ENCODE results near the gene ELFN2. TPM values are rescaled to one million over a fixed set of nuclear protein-coding genes. Genes with fewer than 3 reads are reported as not detected.
A peak's percentile ranks its signal among the peaks of the same experiment; 100 is the strongest.

The ELFN2 gene
- total RNA-seq, 1 donor from 2014 or later: 0.23 TPM

DNA sequence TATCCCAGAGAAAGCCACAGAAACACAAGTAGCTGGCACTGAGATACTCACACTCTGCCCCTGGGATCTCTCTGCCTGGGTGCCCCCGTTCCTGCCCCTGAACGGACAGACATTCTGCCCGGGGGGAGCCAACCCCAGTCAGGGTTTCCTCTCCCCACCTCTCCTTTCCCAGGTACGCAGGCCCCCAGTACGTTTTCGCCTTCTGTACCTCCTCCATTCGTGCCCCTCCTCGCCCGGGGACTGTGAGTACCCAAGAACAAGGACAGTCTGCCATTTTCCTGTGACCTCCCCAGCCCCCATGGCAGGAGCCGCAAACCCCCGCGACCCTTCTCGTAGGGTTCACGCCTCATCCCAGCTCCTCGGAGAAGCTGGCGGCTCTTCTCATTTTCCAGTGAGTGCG is 29.1 kb upstream of the ELFN2 start:
- ATAC-seq: no peak
- no peak for DNase-seq (ENCODE audit: low spot score)

DNA sequence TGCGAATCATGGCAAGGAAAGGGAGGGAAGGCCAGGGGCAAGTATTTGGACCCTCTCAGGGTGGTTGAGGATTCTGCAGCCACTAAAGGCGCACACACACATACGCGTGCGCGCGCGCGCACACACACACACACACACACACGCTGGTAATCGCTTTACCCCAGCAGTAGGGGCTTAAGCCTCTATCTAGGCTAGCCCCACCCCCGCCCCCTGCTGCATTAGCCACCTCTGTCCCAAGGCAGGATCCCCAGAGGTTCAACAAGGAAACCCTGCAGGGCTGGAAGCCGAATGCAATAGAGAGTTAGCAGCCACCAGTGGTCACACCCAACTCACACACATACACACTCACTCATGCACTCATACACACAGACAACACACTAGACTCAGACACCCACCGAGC is 28.6 kb upstream of the ELFN2 start:
- no peak for DNase-seq (ENCODE audit: low spot score)
- ATAC-seq: no peak

DNA sequence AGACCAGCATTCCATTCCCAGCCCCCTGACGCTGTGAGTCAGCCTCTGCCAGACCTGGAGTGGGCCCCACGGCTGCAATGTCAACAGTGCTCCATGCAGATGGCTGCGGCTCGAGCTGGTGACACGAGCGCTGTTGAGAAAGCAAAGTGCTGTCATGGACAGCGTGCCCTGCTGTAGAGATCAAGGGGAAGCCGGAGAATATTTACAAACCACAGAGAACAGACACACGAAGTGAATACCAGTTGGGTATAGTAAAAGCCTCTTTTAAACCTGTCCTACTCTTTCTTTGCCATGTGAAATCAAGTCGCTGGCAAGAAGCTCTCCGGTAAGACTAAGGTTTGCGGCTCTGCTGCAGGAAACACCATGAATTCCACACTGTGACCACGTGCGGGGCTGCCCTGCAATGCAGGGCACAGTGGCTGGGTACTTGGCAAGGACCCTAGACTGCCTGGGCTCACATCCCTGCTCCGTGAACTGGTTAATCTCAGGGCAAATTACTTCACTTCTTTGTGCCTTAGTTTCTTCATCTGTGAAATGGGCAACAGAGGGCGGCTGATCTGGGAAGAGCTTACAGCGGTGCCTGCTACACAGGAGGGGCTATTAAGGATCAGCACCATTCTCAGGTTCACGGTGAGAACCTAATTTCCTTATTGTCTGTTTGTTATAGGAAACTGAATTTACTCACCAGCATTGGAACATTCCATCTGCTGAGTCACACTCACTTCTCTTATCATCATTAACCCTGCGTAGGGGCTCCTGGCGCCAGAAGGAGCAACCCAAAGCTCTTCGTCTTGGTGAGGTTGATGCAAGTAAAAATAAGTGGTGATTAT is 27.8 kb upstream of the ELFN2 start:
- DNase-seq (ENCODE audit: low spot score) (peak; percentile 60), ATAC-seq (peak; percentile 60)

DNA sequence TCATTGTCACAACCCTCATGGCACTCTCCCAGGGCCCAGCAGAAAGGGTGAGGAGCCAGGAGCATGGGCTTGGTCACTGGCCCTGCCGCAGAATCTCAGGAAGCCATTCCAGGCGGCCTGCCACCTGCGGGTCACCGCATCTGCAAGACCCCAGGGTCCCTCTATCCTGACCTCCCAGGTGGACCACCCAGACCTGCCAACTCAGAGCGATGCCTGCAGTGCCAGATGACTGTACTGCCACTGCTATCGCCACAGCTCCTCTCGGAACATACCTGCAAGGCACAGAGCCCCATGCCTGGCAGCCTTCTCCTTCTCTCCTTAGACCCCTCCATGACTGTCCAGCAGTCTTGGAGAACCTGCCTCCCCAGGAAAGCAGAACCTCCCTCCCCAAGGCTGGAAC is 26.4 kb upstream of the ELFN2 start:
- ATAC-seq (no peak), DNase-seq (ENCODE audit: low spot score) (no peak)

DNA sequence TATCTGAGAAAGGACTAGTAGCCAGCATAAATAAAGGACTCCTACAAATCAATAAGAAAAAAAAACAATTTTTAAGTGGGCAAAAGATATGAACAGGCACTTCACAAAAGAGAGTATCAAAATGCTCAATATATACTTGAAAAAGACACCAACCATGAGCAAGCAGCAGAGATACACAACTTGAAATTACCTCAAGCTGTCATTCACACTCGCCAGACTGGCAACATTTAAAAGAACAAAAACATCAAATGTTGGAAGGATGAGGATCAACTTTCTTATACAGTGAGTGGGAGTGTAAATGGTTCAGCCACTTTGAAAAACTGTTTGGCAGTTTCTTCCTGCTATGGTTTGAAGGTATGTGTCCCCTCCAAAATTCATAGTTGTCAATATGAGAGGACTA is 23.9 kb upstream of the ELFN2 start:
- DNase-seq (ENCODE audit: low spot score) (no peak), ATAC-seq (no peak)

DNA sequence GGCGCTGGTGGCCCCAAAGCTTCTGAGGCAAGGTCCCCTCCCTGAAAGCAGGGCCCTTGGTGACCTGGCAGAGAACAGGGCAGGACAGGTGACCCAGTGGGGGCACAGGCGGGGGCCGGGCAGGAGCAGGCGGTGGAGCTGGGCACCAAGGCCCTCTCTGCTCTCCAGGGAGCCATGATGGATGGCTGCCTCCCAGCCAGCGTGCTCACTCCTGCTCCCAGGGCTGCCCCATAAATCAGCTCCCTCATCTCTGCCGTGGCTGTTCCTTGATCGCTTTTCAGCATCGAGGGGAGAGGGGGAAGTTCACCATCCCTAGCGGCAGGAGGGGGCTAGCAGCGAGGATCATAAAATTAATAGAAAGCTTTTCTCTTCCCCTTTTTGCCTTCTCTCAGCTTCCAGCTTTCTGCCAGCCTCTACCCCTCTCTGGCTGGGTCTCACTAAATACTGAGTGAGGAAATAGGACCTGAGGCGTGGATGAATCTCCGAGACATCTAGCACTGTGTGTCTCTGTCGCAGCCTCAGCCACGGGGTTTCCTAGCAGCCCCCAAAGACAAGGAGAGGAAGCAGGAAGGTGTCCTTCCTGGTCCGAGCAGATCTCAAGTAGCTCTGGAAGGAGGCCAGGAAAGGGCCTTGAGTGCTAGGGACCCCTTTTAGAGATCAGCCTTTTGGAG is 22.2 kb upstream of the ELFN2 start:
- ATAC-seq (no peak), DNase-seq (ENCODE audit: low spot score) (no peak)

DNA sequence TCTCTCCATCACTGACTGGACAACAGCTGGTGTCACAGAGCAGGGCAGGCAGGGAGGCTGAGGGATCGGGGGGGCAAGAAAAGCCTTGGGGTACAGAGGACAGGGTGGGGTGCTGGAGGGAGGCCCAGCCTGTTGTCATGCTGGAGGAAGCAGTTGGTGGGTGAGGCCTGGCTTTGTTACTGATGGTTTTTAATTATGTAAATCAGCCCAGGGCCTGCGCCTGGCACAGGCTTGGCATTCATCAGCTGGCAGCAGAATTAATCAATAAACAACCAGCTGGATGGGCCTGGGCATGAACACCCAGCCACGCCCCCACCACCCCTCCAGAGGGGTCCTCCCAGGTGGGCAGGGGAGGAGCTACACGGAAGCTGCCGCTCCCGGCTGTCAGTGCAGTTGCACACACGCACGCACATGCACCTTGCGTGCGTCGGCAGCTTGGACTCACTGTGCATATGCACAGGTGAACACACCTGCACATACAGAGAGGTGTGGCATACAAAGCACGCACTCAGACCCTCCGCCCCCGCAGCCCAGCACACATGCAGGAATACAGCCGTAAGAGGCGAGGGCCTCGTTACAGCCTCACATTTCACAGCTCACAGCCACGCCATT is 21.3 kb upstream of the ELFN2 start:
- ATAC-seq (no peak), DNase-seq (ENCODE audit: low spot score) (no peak)

DNA sequence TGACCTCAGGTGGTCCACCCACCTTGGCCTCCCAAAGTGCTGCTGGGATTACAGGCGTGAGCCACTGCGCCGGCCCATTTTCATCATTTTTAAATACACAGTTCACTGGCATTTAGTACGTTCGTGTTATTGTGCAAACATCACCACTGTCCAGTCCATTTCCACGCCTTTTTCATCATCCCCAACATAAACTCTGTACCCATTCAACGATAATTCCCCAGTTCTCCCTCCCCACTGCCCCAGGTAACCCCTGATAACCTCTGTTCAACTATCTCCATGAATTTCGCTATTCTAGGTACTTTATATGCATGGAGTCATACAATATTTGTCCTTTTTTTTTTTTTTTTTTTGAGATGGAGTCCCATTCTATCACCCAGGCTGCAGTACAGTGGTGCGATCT is 18.2 kb upstream of the ELFN2 start:
- ATAC-seq (peak; percentile 51), DNase-seq (ENCODE audit: low spot score) (no peak)

DNA sequence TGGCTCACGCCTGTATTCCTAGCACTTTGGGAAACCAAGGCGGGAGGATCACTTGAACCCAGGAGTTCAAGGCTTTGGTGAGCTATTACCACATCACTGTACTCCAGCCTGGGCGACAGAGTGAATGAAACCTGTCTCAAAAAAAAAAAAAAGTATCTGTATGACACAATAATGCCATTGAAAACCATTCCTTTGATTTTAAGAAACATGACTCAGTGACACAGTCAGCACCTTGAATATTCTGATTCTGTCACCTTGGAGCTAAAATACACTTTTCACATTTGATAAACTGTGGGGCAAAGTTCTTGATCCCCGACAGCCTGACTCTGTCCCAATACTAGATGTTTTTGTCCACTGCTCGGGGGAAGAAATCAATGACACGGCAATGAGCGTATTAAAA is 16.7 kb upstream of the ELFN2 start:
- DNase-seq (ENCODE audit: low spot score): no peak
- peak; percentile 50 for ATAC-seq

DNA sequence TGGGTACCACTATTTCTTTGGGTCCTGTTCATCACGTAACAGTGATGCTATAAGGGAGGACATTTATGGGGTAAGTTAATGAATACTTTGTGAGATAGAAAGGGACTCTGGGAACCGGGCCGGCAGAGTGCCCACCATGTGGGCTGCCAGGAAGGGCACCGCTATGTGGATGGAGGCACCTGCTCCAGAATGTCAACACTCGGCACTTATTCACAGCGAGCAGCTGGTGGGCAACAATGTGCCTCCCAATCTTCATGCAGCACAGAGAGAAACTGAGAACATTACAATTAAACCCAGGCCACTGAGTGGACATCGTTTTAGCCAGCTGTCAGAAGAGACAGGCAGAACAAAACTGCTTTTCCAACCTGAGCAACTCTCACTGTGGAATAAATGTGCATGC is 15.8 kb upstream of the ELFN2 start:
- DNase-seq (ENCODE audit: low spot score) (no peak), ATAC-seq (no peak)

DNA sequence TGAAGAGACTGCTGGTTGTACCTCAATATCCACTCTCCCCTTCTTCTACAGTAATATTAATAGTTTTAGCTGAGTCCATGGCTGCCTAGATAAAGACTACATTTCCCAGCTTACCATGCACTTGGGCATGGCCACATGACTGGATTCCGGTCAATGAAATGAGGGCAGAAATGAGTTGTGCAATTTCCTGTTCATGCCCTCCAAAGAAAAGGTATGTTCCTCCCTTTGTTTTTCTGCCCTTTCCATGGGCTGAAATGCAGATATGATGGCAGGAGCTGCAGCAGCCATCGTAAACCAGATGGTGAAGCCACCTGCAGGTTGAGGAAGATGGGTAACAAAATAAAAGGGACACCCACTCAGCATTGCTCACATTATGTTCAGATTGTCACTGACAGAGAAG is 15.3 kb upstream of the ELFN2 start:
- ATAC-seq (peak; percentile 69), DNase-seq (ENCODE audit: low spot score) (no peak)

DNA sequence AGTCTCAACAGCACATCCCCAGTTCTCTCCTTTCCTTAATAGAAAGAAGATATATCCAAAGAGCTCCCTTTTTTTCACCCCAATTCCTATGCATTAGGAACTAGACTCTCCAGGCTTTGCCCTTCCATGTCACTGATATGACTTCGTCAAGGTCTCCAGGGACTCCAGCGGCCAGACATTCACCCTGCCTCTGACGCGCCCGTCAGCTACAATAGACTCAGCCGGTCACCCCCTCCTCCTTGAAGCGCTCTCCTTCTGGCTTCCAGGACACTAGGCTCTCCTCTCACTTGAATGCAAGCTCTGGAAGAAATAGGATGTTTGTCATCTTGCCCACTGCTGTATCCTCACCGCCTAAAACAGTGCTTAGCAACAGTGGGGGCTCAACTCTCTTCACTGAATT is 14.9 kb upstream of the ELFN2 start:
- ATAC-seq (no peak), DNase-seq (ENCODE audit: low spot score) (no peak)

DNA sequence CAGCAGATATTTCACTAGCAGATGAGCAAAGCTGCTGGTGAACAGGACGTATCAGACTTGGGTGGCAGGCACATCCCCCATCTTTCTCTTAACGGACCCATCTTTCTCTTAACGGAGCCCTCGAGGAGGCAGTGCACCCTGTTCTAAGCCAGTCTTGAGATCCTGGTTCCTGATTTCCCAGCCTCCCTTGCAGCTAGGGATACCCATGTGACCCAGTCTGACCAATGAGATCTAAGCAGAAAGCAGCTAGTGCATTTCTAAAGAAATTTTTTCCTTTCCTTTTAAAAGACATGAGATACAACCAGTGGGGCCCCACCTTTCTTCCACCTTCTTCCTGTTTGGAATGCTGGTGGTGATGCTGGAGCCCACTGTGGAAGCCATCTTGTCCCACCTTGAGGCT is 13.6 kb upstream of the ELFN2 start:
- ATAC-seq (no peak), DNase-seq (ENCODE audit: low spot score) (no peak)

DNA sequence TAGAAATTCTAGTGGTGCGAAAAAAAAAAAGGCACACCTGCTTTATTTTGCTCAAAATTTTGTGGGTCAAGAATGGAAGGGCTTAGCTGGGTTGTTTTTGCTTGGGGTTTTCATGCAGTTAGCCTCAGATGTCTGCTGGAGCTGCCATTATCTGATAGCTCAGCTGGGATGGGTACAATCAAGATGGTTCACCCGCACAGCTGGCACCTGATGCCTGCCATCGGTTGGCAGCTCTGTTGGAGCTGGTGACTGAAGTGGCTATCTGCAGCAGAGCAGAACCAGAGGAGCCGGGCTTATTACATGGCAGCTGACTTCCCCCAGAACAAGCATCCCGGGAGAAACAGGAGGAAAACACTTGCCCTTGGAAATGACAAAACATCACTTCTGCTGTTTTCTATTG is 12.1 kb upstream of the ELFN2 start:
- DNase-seq (ENCODE audit: low spot score) (no peak), ATAC-seq (no peak)

DNA sequence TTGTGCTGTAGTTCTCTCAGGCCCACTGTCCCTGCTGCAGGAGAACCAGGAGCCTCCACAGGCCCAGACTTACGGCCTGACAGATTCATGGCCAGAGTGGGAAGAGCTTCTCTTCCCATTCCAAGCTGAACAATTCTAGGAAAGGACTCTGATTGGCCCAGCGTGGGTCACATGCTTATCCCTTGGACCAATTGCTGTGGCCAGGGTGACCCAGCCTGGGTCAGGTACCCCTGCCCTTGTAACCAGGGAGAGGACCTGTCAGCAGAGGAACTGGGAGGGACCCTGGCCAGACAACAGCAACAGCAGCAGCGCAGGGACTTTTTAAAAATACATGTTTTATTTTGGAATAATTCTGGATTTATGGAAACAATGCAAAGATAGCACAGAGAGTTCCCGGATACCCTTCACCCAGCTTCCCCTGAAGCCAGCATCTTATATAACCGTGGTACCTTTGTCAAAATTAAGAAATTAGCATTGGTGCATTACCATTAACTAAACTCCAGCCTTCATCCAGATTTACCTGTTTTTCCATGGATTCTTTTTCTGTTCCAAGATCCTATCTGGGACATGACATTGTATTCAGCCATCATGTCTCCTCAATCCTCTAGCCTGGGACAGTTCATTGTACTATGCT is 8.8 kb upstream of the ELFN2 start:
- DNase-seq (ENCODE audit: low spot score) (no peak), ATAC-seq (no peak)

DNA sequence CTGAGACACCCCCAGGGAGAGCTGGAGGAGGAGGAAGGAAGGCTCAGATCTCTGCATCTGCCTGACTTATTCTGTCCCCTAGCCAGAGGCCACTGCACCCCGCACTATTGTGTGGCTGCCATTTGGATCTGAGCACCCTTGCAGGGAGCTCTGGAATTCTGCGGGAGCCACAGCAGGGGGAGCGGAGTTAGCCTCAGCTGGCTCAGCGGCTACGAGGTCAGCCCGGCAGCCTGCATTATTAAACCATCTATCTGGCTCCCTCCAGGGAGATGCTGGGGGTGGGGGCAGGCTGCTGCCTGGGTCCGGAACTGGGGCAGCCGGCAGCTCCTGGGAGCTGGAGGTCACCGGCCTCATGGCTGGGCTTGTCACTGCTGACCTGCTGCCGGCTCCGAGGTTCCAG is 6.5 kb upstream of the ELFN2 start:
- no peak for DNase-seq (ENCODE audit: low spot score)
- peak; percentile 45 for ATAC-seq

DNA sequence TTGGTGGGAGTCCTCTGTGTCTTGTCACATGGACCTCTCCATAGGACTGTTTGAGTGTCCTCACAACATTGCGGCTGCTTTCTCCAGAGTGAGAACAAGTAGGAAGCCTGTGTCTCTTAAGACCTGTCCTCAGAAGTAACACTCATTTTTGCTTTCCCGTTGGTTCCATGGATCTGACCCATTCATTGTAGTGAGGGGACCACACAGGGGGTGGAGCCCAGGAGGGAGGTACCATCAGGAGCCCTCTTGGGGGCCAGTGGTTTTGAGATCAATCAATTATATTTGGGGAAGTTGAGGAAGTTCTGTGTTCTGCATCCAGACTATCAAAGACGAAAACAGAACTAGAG is 5.4 kb upstream of the ELFN2 start:
- DNase-seq (ENCODE audit: low spot score) (no peak), ATAC-seq (no peak)

DNA sequence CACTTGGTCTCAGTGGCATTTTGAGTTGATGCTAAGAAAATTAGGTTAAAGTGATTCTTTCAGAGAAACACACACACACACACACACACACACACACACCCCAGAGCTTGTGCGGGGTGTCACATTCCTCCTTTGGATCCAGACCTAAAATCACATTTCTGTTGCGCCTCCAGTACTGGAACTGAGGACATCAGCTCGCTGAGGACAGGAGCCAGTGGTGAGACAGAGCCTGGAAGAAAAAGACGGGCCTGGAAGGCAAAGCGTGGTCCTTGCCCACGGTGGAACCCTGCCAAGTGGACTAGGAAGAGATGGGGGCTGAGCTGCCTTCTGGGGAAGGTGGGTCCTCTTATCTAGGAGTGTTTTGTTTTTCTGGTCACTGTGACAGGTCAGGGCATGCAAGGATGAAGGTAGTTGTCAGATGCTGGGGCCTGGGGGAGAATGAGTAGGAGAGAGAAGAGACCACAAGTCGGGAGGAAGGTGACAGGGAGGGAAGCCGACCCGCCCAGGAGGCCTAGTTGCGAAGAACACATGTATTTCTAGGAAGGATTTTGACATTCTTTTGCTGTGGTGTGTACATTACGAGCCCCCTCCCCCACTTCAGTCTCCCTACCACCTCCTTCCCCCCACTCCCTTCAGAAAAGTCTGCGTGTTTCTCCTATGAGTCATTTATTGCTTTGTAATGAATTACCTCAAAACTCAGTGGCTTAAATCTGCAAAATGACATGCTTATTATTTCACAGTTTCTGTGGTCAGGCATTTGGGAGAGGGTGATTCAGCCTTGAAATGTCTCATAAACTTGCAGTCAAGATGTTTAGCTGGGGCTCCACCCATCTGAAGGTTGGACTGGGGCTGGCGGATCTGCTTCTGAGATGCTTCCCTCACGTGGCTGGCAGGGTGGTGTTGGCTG is 4.8 kb upstream of the ELFN2 start:
- DNase-seq (ENCODE audit: low spot score) (no peak), ATAC-seq (no peak)

DNA sequence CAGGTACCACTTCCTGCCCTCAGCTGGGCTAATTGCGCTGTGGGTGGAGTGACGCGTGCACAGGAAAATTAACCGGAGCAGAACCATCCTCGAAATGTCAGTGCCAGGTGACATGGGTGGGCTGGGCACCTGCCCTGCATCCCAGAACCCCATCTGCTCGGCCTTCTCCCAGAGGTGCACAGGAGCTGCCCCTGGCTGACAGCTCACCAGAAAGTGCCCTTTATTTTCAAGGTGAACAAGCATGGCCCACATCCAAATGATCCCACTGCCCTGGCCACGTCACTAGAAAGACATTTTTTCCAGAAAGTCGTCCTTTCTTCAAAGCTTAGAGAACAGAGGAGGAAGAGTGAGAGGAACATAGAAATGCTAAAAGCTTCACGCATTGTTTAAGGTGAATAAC is 4.1 kb upstream of the ELFN2 start:
- DNase-seq (ENCODE audit: low spot score): no peak
- no peak for ATAC-seq

DNA sequence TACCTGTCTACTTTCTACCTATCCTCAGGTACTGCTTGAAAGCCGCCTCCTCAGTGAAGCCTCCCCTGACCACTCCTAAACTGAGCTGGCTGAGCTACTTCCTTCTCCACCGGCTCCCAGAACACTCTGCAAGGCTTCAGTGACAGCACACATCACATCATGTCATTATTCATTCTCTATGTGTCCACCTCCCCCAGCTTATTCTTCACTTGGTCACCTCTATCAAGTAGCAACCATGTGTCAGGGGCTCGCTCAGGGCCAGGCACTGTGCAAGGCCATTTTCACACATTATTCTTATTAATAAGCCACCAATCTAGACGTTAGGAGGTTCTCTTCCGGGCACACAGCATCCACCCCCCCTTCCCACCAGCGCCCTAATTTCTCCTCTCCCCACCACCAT is 3.7 kb upstream of the ELFN2 start:
- no peak for ATAC-seq

More for the DNA sequence above, 3.7 kb upstream of the ELFN2 start:
- DNase-seq (ENCODE audit: low spot score): no peak
